K562 (cell line): ENCODE results near the gene RNF151.

Source experiments
- JUN ChIP-seq, 2 experiments: sonication (generic) in 1 of 2; formaldehyde crosslinking in 1 of 2; IDR thresholded peaks; 2 replicates each; pipeline versions ENCODE4 v1.6.1 to v1.8.0; 2012 to 2022; ENCODE audit warnings: borderline replicate concordance in 2 of 2, mild to moderate bottlenecking in 2 of 2, improper control_type of control experiment in 1 of 2, low read depth in 1 of 2, low read length in 1 of 2, missing genetic modification reagents in 1 of 2
- JUND ChIP-seq, 2 experiments: IDR thresholded peaks; 2 replicates in 1 of 2; 3 replicates in 1 of 2; pipeline ENCODE4 v1.6.1; 2011; ENCODE audit warnings: borderline replicate concordance in 2 of 2, low read depth in 2 of 2, low read length in 2 of 2, improper control_type of control experiment in 1 of 2, missing biosample characterization in 1 of 2, missing genetic modification characterization in 1 of 2, missing genetic modification reagents in 1 of 2
- NFXL1 ChIP-seq: fragments of 450-650 bp; formaldehyde crosslinking; IDR thresholded peaks from 2 replicates; pipeline ENCODE4 v1.4.0; 2021; ENCODE audit warnings: mild to moderate bottlenecking
- POLR2A ChIP-seq: fragments of 450-650 bp; conservative IDR thresholded peaks from 2 replicates; pipeline ENCODE4 v1.6.1; 2016
- POLR2AphosphoS2 ChIP-seq: IDR thresholded peaks from 2 replicates; pipeline ENCODE4 v1.6.1; 2012; ENCODE audit warnings: low read length, improper control_type of control experiment
- RFX5 ChIP-seq: IDR thresholded peaks from 2 replicates; pipeline ENCODE4 v1.6.1; 2011; ENCODE audit warnings: low read depth, mild to moderate bottlenecking, improper control_type of control experiment, low read length
- SMAD3 ChIP-seq: fragments of 450-650 bp; formaldehyde crosslinking; conservative IDR thresholded peaks from 2 replicates; pipeline ENCODE4 v1.4.0; 2020; ENCODE audit warnings: mild to moderate bottlenecking
- SP1 ChIP-seq: sonication (generic); formaldehyde crosslinking; IDR thresholded peaks from 2 replicates; pipeline ENCODE4 v1.8.1; 2022; ENCODE audit warnings: mild to moderate bottlenecking, missing genetic modification reagents
- TRIM28 ChIP-seq: fragments of 450-650 bp; IDR thresholded peaks from 2 replicates; pipeline ENCODE4 v1.6.1; 2017
- ZFP36 ChIP-seq: fragments of 150-350 bp; IDR thresholded peaks from 2 replicates; pipeline ENCODE4 v1.6.1; 2018; ENCODE audit warnings: low read length, low read depth; ENCODE audit not compliant: partially characterized antibody
- ZNF121 ChIP-seq: sonication (generic); formaldehyde crosslinking; conservative IDR thresholded peaks from 2 replicates; pipeline ENCODE4 v1.8.0; 2022; ENCODE audit warnings: missing genetic modification reagents
- TF ChIP-seq, protein P1 (sequence below): sonication (generic); formaldehyde crosslinking; IDR thresholded peaks from 2 replicates; pipeline ENCODE4 v1.8.1; 2023; ENCODE audit warnings: mild to moderate bottlenecking, missing genetic modification reagents
- TF ChIP-seq, protein P2 (sequence below): sonication (generic); formaldehyde crosslinking; IDR thresholded peaks from 2 replicates; pipeline ENCODE4 v1.8.0; 2022; ENCODE audit warnings: mild to moderate bottlenecking, missing genetic modification reagents

DNA sequence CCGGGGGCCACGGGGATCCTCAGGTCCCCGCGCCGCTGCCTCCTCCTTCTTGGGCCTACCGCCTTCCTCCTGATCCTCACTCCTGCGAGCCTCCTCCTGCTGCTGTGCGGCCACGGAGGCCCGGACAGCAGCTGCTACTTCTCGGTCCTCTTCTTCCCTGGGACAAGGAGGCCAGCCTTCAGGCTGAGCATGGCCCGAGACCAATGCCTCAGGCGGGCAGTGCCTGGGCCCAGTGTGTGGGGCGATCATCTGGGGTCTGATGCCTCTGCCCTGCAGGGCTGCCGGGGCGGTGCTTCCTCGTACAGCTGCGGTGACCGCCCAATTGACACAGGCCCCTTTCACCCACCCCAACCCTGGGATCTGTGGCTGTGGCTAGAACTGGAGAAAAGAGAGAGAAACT is 34.4 kb downstream of the RNF151 start:
- TF ChIP-seq SMAD3: no peak
- no peak for TF ChIP-seq RFX5
- no peak for TF ChIP-seq JUND (IDR thresholded peaks at IDR 0.05; ENCODE audit: borderline replicate concordance, low read depth, low read length)
- no peak for TF ChIP-seq JUND (tag; IDR thresholded peaks at IDR 0.05; ENCODE audit: borderline replicate concordance, low read depth, low read length)
- TF ChIP-seq, protein P1, sequence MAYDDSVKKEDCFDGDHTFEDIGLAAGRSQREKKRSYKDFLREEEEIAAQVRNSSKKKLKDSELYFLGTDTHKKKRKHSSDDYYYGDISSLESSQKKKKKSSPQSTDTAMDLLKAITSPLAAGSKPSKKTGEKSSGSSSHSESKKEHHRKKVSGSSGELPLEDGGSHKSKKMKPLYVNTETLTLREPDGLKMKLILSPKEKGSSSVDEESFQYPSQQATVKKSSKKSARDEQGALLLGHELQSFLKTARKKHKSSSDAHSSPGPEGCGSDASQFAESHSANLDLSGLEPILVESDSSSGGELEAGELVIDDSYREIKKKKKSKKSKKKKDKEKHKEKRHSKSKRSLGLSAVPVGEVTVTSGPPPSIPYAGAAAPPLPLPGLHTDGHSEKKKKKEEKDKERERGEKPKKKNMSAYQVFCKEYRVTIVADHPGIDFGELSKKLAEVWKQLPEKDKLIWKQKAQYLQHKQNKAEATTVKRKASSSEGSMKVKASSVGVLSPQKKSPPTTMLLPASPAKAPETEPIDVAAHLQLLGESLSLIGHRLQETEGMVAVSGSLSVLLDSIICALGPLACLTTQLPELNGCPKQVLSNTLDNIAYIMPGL (CRISPR knock-in tag): no peak
- TF ChIP-seq ZFP36: no peak
- no peak for TF ChIP-seq POLR2AphosphoS2
- no peak for TF ChIP-seq NFXL1 (CRISPR knock-in tag)
- TF ChIP-seq ZNF121 (CRISPR knock-in tag): no peak
- no peak for TF ChIP-seq SP1
- no peak for TF ChIP-seq POLR2A
- no peak for TF ChIP-seq JUN (IDR thresholded peaks at IDR 0.05; ENCODE audit: borderline replicate concordance, low read depth, low read length)
- no peak for TF ChIP-seq JUN (CRISPR knock-in tag; IDR thresholded peaks at IDR 0.05; ENCODE audit: borderline replicate concordance)
- TF ChIP-seq, protein P2, sequence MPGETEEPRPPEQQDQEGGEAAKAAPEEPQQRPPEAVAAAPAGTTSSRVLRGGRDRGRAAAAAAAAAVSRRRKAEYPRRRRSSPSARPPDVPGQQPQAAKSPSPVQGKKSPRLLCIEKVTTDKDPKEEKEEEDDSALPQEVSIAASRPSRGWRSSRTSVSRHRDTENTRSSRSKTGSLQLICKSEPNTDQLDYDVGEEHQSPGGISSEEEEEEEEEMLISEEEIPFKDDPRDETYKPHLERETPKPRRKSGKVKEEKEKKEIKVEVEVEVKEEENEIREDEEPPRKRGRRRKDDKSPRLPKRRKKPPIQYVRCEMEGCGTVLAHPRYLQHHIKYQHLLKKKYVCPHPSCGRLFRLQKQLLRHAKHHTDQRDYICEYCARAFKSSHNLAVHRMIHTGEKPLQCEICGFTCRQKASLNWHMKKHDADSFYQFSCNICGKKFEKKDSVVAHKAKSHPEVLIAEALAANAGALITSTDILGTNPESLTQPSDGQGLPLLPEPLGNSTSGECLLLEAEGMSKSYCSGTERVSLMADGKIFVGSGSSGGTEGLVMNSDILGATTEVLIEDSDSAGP: no peak
- TF ChIP-seq TRIM28: no peak
